HL-60 (cell line): Measurements from ENCODE around the gene PIGX.

Experiments used
- POLR2AphosphoS5 ChIP-seq: IDR thresholded peaks from 2 replicates; pipeline ENCODE4 v1.6.1; 2012; ENCODE audit warnings: low read depth
- SPI1 ChIP-seq: IDR thresholded peaks from 2 replicates; pipeline ENCODE4 v1.6.1; 2012; ENCODE audit warnings: low read depth, mild to moderate bottlenecking, borderline replicate concordance
- TF ChIP-seq, protein P1 (sequence below): IDR thresholded peaks from one replicate; pipeline ENCODE4 v1.5.1; 2011; ENCODE audit warnings: low read length, control low read depth, inconsistent platforms; ENCODE audit not compliant: insufficient read depth
- TF ChIP-seq, protein P2 (sequence below): IDR thresholded peaks from 2 replicates; pipeline ENCODE4 v1.6.1; 2012; ENCODE audit warnings: low read depth; ENCODE audit not compliant: insufficient replicate concordance

DNA sequence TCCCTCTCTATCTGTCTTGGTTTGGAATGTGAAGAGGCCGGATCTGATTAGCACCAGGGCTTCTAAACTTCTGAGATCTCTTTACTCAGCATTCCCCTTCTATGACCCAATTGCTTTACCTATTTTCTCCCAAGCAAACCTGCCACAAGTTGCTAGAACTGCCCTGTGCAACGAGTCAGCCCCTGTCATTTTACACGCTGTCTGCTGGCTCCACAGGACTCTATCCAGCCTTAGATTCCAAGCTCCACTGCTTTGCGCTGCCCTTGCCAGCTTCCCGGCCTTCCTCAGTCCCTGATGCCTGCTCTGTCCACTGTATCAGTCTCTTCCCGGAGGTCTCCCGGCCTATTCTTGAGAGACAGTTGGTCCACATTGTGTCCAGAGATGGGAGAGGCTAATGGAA lies 12.4 kb upstream of the PIGX start:
- TF ChIP-seq, protein P1, sequence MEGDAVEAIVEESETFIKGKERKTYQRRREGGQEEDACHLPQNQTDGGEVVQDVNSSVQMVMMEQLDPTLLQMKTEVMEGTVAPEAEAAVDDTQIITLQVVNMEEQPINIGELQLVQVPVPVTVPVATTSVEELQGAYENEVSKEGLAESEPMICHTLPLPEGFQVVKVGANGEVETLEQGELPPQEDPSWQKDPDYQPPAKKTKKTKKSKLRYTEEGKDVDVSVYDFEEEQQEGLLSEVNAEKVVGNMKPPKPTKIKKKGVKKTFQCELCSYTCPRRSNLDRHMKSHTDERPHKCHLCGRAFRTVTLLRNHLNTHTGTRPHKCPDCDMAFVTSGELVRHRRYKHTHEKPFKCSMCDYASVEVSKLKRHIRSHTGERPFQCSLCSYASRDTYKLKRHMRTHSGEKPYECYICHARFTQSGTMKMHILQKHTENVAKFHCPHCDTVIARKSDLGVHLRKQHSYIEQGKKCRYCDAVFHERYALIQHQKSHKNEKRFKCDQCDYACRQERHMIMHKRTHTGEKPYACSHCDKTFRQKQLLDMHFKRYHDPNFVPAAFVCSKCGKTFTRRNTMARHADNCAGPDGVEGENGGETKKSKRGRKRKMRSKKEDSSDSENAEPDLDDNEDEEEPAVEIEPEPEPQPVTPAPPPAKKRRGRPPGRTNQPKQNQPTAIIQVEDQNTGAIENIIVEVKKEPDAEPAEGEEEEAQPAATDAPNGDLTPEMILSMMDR, result no peak
- no peak for TF ChIP-seq POLR2AphosphoS5
- no peak for TF ChIP-seq SPI1
- TF ChIP-seq, protein P2, sequence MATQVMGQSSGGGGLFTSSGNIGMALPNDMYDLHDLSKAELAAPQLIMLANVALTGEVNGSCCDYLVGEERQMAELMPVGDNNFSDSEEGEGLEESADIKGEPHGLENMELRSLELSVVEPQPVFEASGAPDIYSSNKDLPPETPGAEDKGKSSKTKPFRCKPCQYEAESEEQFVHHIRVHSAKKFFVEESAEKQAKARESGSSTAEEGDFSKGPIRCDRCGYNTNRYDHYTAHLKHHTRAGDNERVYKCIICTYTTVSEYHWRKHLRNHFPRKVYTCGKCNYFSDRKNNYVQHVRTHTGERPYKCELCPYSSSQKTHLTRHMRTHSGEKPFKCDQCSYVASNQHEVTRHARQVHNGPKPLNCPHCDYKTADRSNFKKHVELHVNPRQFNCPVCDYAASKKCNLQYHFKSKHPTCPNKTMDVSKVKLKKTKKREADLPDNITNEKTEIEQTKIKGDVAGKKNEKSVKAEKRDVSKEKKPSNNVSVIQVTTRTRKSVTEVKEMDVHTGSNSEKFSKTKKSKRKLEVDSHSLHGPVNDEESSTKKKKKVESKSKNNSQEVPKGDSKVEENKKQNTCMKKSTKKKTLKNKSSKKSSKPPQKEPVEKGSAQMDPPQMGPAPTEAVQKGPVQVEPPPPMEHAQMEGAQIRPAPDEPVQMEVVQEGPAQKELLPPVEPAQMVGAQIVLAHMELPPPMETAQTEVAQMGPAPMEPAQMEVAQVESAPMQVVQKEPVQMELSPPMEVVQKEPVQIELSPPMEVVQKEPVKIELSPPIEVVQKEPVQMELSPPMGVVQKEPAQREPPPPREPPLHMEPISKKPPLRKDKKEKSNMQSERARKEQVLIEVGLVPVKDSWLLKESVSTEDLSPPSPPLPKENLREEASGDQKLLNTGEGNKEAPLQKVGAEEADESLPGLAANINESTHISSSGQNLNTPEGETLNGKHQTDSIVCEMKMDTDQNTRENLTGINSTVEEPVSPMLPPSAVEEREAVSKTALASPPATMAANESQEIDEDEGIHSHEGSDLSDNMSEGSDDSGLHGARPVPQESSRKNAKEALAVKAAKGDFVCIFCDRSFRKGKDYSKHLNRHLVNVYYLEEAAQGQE, result no peak
